Kidney glomerular epithelial cell (primary cell): ENCODE results near the gene GATA3.

Source experiments
- DNase-seq: peaks from one replicate; lab custom pipeline; 2025; lab: John Stamatoyannopoulos, UW

GATA3 gene

DNA sequence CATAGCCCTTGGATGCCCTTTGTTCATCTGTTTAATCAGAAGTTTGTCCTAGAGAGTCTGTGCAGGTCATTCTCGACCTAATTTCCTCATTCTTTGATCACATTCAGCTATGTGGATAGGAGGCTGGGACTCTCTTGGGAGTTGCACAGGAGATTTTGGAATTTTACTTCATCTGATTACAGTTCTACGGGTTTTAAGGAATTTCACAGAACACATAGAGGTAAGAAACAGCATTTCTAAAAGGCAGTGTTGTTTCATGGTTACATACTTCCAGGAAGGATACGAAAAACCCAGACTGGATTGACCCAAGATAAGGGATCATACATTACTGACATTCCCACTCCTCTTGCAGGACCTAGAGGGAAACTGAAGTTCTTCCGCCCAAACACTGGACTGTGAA is 45.9 kb downstream of the GATA3 start:
- no peak for DNase-seq

GRCh38 chr10:8102708-8103401 is 48.4 kb downstream of the GATA3 start:
- no peak for DNase-seq

DNA sequence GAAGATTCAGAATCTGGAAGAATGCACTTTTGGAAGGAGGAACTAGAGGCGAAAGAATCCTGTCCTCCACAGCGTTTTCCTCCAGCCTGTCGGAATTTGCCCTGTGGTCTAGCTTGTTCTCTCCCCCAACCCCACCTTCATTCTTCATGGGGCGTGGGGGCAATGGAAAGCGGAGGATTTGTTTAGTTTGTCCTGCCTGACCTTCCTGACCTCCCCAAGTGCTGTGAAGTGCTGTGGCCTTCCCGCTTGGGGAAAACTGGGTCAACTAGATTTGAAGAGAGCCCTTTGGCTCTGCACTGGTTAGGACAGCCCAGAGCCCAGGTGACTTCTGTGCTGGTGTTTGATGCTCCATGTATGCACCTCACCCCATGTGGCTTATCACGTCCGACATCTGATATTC is 49.1 kb downstream of the GATA3 start:
- DNase-seq: no peak

GRCh38 chr10:8104005-8104404 is 49.5 kb downstream of the GATA3 start:
- no peak for DNase-seq

- no peak for DNase-seq
Measured at GRCh38 chr10:8104721-8105120, 50.2 kb downstream of the GATA3 start.

- no peak for DNase-seq
Measured at GRCh38 chr10:8105932-8106331, 51.4 kb downstream of the GATA3 start.

DNA sequence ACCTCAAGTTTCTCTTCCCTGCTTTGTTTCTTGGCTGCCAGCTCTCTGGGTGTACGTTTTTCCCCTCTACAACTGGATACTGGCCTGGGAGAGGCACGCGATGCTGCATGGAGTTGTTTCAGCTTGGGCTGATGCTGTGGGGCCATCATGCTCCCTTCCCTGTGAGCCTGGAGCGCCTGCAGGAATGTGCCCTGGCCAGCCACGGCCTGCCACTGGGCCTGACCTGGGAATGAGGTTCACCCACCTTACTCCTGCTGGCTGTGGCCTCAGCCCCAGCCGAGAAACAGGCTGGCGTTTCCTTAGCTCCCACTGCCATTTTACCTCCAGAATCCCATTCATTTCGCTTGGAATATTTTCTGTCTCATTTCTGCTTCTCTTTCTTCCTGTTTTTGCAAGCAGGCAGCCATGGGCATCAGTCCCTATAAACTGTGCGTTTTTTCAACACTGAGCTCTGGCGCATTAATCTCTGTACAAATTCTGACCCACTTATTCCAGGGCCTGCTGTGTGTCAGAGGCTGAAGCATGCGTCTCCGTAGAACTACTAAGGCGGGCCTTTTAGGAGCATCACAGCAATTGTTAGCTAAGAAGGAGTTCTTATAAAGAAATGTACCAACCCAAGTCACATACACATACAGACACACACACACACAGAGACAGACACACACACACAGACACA is 57.9 kb downstream of the GATA3 start:
- no peak for DNase-seq

DNA sequence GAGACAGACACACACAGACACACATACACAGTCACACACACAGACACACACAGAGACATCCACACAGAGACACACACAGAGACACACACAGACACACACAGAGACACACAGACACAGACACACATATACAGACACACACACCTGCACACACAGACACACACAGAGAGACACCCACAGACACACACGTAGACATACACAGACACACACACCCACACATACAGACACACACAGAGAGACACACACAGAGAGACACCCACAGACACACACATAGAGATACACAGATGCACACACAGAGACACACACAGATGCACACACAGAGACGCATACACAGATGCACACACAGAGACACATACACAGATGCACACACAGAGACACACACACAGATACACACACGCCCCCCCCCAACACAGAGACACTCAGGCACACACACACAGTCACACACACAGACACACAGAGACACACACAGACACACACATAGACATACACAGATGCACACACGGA is 58.5 kb downstream of the GATA3 start:
- no peak for DNase-seq

- DNase-seq: no peak
Measured at GRCh38 chr10:8113616-8114015, 59.1 kb downstream of the GATA3 start.

- DNase-seq: no peak
Measured at GRCh38 chr10:8114741-8115617, 60.5 kb downstream of the GATA3 start.

DNA sequence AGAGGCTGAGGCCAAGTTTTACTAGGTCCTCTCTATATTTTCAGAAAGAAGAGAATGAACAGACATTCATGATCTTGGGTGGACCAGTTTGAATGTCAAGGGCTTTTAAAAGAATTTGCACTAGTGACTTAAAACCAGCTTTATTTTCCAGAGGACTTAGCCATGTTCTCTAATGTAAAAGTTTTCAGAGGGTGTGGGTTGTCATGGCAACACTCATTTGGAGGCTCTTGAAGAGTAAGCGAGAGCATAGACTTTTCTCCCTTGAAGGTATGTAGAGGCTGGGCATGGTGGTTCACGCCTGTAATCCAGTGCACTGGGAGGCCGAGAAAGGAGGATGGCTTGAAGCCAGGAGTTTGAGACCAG is 61.1 kb downstream of the GATA3 start:
- DNase-seq: no peak

DNA sequence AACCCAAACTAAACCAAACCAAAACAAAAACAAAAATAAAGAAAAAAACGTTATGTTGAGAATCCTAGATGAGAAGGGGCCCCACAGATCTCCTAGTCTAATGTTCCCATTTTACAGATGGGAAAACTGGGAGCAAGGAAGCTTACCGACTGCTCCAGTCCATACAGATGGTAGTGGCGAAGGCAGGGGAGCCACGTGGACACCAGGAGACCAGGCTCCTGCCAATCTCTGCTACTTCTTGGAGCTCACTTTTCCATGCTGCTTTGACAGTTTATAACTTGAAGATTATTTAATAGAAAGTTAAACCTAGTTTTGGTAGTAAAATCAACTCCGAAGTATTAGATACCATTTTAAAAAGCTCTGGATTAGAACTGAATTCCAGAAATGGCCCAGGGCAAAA is 62.0 kb downstream of the GATA3 start:
- DNase-seq: no peak

DNA sequence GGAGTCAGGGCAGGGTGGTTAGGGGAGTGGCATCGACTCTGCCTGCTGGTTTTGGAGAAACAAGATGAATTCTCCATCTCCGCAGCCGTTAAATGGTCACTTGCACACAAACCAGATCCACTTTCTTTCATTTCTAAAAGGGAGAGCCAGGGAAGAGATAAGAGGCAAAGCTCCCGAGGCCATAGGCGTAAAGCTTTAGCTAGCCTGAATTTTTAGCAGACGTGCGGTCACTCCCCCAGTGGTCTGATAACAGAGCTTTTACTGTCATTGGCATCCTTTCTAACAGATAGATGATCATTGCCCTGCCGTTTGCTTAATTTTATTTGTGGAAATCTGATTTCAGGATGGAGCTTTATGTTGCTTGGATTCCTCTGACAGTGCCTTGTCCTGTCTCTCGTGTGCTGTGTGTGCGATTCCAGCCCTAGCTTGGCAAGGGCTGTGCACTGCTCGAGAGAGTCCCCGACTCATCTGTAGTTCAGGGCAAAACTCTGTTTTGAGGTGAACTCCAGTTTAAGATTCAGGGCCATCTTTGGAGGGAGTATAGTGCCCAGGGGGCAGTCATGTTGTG is 62.5 kb downstream of the GATA3 start:
- no peak for DNase-seq

DNA sequence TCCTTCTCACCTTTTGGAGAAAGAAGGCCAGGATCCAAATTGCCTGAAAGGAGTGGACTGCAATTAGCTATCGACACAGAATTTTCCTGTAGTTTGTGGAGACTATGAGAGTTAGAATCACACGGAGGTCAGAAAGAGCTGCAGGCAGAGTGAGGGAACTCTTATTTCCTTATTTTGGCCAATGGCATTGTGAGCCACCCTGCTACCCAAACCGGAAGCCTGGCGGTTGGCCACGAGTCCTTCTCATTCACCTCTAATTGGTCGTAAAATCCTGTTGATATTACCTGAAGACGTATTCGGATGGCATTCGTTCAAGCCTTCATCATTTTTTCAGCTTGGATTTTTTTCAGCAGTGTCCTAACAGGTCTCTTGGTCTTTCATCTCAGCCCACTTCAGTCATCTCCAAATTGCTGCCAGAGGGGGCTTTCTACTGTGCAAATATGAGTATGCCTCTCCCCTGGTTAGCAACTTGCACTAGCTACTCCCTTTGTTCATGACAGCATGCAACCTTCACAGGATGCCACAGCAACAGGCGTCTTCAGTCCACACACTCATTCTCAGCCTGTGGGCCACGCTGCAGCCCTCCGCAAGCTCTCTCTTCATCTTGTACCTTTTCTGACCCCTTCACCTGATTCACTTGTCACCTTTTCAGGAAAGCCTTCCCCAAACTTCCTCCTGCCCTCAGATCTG is 66.9 kb downstream of the GATA3 start:
- DNase-seq: no peak

GRCh38 chr10:8122611-8123369 is 68.3 kb downstream of the GATA3 start:
- no peak for DNase-seq

DNA sequence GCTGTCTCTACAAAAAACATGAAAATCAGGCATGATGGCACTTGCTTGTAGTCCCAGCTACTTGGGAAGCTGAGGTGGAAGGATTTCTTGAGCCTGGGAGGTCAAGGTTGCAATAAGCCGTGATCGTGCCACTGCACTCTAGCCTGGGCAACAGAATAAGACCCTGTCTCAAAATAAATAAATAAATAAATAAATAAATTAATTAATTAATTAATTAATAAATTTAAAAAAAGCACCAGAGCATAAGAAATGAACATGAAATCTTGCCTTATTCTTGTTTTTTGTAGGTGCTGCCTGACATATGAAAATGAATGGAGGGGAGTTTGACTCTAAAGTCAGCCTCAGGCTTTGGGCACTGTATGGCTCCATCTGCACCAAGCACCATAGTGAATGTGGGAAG is 69.9 kb downstream of the GATA3 start:
- no peak for DNase-seq
